ENCODE measurements around the gene FOCAD. TPM values are rescaled to one million over a fixed set of nuclear protein-coding genes. Genes with fewer than 3 reads are reported as not detected.

The FOCAD gene
- total and polyA plus RNA-seq, 2 of the 8 experiments (the other 6 are each of a cell fraction or from before 2014, with no cell fraction given) = 22.0 to 38.4 TPM

- H3K4me3 ChIP-seq (ENCODE audit: extremely low read depth in 1 of 4, insufficient read depth in 2 of 4, low read depth in 3 of 4, low read length in 4 of 4) = no peak overlapping the region
- H3K79me1 ChIP-seq (ENCODE audit: low read depth, low read length) = no peaks in the 10 kb centered on the region
- no peaks in the 10 kb centered on the region for H3K27me3 ChIP-seq (replicated peaks in 1 of 4; ENCODE audit: control insufficient read depth in 3 of 4, extremely low read depth in 1 of 4, insufficient read depth in 3 of 4, low read length in 3 of 4)
- no peak overlapping the region for H3K4me2 ChIP-seq (ENCODE audit: insufficient read depth in 1 of 2, low read depth in 2 of 2, low read length in 2 of 2)
- no peak overlapping the region for H3K18ac ChIP-seq (ENCODE audit: extremely low read depth, low read length)
- no peak overlapping the region for H3K14ac ChIP-seq (ENCODE audit: insufficient read length)
- H4K20me1 ChIP-seq (replicated peaks in 1 of 2; ENCODE audit: control insufficient read depth in 1 of 2, insufficient read depth in 2 of 2, low read length in 2 of 2) = no peaks in the 10 kb centered on the region
- H2BK120ac ChIP-seq (replicated peaks; ENCODE audit: low read depth, low read length) = no peak overlapping the region
- H4K8ac ChIP-seq (ENCODE audit: extremely low read depth, insufficient read depth, low read length) = no peak overlapping the region
- no peak overlapping the region for H2BK15ac ChIP-seq (ENCODE audit: low read length)
- WGBS, 2 experiments (ENCODE audit: extremely low coverage in 1 of 2, insufficient coverage in 1 of 2, insufficient read length in 1 of 2, insufficient replicate concordance in 2 of 2, low coverage in 1 of 2, low lambda C conversion rate in 2 of 2, missing lambda C conversion rate in 1 of 2) = 94% methylated on average over 4 of the region's 4 CpGs; no CpG with 5 or more reads in 1 of the 2 experiments
- H3K4ac ChIP-seq (replicated peaks; ENCODE audit: insufficient read length, low read depth, low read length) = no peak overlapping the region
- no peak overlapping the region for H4K91ac ChIP-seq (replicated peaks; ENCODE audit: insufficient read length, low read length)
- FAIRE-seq (no peak), DNase-seq (ENCODE audit: low read depth in 1 of 2, low spot score in 2 of 2) (no peak)
- H3K36me3 ChIP-seq (ENCODE audit: control insufficient read depth in 2 of 4, insufficient read depth in 4 of 4, low read length in 3 of 4) = no peaks in the 10 kb centered on the region
- H3K27ac ChIP-seq (ENCODE audit: low read depth, low read length) = no peak overlapping the region
- H3K23me2 ChIP-seq (ENCODE audit: low read depth, low read length) = no peaks in the 10 kb centered on the region
- H2AK5ac ChIP-seq (ENCODE audit: low read depth, low read length) = no peak overlapping the region
- H3K9ac ChIP-seq (replicated peaks in 1 of 4; ENCODE audit: extremely low read depth in 1 of 4, low read depth in 3 of 4, low read length in 3 of 4) = no peak overlapping the region
- POLR2A ChIA-PET (ENCODE audit: partially characterized antibody) = no interaction called here
- H2BK12ac ChIP-seq (ENCODE audit: low read depth, low read length) = no peak overlapping the region
- no peaks in the 10 kb centered on the region for H3K4me1 ChIP-seq (replicated peaks in 1 of 4; ENCODE audit: control insufficient read depth in 3 of 4, insufficient read depth in 4 of 4, low read length in 3 of 4)
- no peak overlapping the region for H4K5ac ChIP-seq (ENCODE audit: insufficient read length, low read depth, low read length)
- no peaks in the 10 kb centered on the region for H3K9me3 ChIP-seq (ENCODE audit: insufficient read depth in 2 of 2, low read depth in 1 of 2, low read length in 1 of 2)
- no peak overlapping the region for H3K23ac ChIP-seq (ENCODE audit: insufficient read length)
- no peak overlapping the region for H2AFZ ChIP-seq (ENCODE audit: low read length)
- no peak overlapping the region for H2BK5ac ChIP-seq (ENCODE audit: low read depth, low read length)
- H3K56ac ChIP-seq (replicated peaks; ENCODE audit: insufficient read length, low read depth, low read length) = no peak overlapping the region
- CTCF ChIA-PET (ENCODE audit: partially characterized antibody) = interaction anchor here (1.1 kb wide), 1 partner anchor 11 kb away, joined by 3 read pairs; the partner anchor contains the start of gene HACD4
- no peak overlapping the region for H2BK20ac ChIP-seq (ENCODE audit: low read length)
- H3K79me2 ChIP-seq (ENCODE audit: control insufficient read depth in 1 of 2, insufficient read depth in 2 of 2, low read length in 2 of 2) = no peaks in the 10 kb centered on the region
- TF ChIP-seq ASH2L (IDR thresholded peaks at IDR 0.05; ENCODE audit: low read length) (no peak), BRCA1 (IDR thresholded peaks at IDR 0.05; ENCODE audit: low read depth, low read length) (no peak), FOSL1 (IDR thresholded peaks at IDR 0.05; ENCODE audit: insufficient read depth, low read depth, low read length) (no peak), RXRA (IDR thresholded peaks at IDR 0.05; ENCODE audit: insufficient read depth, low read depth, low read length) (no peak), POU5F1 (IDR thresholded peaks at IDR 0.05; ENCODE audit: low read depth, low read length) (no peak), HDAC6 (IDR thresholded peaks at IDR 0.05; ENCODE audit: low read depth, low read length) (no peak)
Measured at GRCh38 chr9:21042466-21042865, 358.4 kb downstream of the FOCAD start.

Measured in H1 (cell line).